ENCODE data around the gene PPARGC1A.

PPARGC1A gene

GRCh38 chr4:23805450-23805851, 84.4 kb downstream of the PPARGC1A start:
- TF ChIP-seq, protein P1, sequence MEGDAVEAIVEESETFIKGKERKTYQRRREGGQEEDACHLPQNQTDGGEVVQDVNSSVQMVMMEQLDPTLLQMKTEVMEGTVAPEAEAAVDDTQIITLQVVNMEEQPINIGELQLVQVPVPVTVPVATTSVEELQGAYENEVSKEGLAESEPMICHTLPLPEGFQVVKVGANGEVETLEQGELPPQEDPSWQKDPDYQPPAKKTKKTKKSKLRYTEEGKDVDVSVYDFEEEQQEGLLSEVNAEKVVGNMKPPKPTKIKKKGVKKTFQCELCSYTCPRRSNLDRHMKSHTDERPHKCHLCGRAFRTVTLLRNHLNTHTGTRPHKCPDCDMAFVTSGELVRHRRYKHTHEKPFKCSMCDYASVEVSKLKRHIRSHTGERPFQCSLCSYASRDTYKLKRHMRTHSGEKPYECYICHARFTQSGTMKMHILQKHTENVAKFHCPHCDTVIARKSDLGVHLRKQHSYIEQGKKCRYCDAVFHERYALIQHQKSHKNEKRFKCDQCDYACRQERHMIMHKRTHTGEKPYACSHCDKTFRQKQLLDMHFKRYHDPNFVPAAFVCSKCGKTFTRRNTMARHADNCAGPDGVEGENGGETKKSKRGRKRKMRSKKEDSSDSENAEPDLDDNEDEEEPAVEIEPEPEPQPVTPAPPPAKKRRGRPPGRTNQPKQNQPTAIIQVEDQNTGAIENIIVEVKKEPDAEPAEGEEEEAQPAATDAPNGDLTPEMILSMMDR (conservative IDR thresholded peaks at IDR 0.05; ENCODE audit: control insufficient read depth, insufficient read depth, low read depth, low read length): no peak
- no peak overlapping the region for H3K4me3 ChIP-seq (ENCODE audit: control insufficient read depth, low read depth, low read length)
- DNase-seq (ENCODE audit: low read depth): peak; percentile 22

DNA sequence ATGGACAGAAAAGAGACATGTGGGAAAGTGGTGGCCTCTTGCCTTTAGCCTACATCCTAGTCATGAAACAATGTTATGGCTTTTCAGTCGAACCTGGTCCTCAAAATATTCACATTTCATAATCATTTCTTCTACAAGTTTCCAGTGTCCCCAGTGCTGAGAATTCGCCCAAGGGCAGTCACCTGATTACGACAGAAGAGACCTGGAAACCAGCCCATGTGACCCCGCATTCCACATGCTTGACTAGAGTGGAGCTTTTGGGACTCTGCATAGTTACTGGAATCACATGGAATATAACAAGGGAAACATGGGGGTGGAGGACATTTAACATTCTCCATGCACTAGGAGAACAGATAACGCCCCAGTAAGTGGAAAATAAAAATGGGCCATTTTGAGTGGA, 100.1 kb downstream of the PPARGC1A start:
- H3K4me3 ChIP-seq (ENCODE audit: control insufficient read depth, low read depth, low read length): no peak overlapping the region
- TF ChIP-seq, protein P1 (conservative IDR thresholded peaks at IDR 0.05; ENCODE audit: control insufficient read depth, insufficient read depth, low read depth, low read length): no peak
- peak; percentile 95 for DNase-seq (ENCODE audit: low read depth)

DNA sequence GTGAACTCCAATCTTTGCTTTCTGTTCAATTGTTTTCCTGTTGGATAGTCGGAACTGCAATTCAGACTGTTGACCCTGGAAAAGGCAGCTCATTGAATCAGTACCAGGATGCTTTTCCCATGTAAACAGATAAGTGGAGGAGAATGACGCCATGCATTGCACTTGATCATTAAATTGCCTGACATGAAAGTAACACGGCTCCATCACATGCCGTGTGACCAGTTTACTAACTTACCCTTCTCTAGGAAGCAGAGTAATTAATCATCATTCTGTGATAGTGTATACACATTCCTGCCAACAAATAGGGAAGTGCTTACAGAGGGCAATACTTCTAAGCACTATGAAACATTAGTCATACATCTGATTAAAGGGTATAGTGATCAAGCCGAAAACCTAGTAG, 101.4 kb downstream of the PPARGC1A start:
- peak; percentile 33 for DNase-seq (ENCODE audit: low read depth)
- TF ChIP-seq, protein P1 (conservative IDR thresholded peaks at IDR 0.05; ENCODE audit: control insufficient read depth, insufficient read depth, low read depth, low read length): no peak
- no peak overlapping the region for H3K4me3 ChIP-seq (ENCODE audit: control insufficient read depth, low read depth, low read length)

- no peak for DNase-seq (ENCODE audit: low read depth)
- TF ChIP-seq, protein P1 (conservative IDR thresholded peaks at IDR 0.05; ENCODE audit: control insufficient read depth, insufficient read depth, low read depth, low read length): no peak
- H3K4me3 ChIP-seq (ENCODE audit: control insufficient read depth, low read depth, low read length): no peak overlapping the region
Measured at GRCh38 chr4:23788027-23788426, 101.8 kb downstream of the PPARGC1A start.

DNA sequence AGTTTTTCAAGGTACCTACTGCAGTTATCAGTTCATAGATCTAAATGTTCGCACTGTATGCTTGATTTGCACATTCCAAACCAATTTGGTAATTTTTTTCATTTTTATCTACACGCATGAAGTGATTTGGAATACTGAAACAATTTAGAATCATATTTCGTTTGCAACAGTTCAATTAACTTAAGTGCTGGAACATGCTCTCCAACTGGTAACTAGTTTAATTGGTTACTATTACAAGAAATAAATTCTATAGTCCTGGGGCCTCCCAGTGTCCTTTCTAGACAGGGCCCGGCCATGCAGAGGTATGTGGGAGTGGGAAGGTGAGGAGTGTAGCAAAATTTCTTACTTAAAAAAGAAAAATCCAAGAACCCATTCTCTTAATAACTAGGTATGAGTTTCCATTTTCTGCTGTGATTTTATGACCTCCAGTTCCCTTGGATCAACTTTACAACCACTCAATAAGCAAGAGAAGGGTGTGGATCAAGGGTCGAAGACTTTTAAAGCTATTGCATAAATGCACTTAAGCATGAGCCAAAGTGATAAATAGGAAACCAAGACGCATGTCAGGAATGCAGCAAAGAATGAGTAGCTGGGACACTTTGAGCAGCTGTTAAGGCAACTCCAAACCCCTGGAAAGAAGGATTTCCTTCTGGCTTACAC, 106.9 kb downstream of the PPARGC1A start:
- DNase-seq (ENCODE audit: low read depth): peak; percentile 17
- TF ChIP-seq, protein P1 (conservative IDR thresholded peaks at IDR 0.05; ENCODE audit: control insufficient read depth, insufficient read depth, low read depth, low read length): no peak

GRCh38 chr4:23779839-23780238, 110.0 kb downstream of the PPARGC1A start:
- H3K4me3 ChIP-seq (ENCODE audit: control insufficient read depth, low read depth, low read length): no peak overlapping the region
- TF ChIP-seq, protein P1 (conservative IDR thresholded peaks at IDR 0.05; ENCODE audit: control insufficient read depth, insufficient read depth, low read depth, low read length): no peak
- peak; percentile 50 for DNase-seq (ENCODE audit: low read depth)

More for the DNA sequence above, 106.9 kb downstream of the PPARGC1A start:
- H3K4me3 ChIP-seq (ENCODE audit: control insufficient read depth, low read depth, low read length): no peak overlapping the region
